DND-41 (cell line): Measurements from ENCODE around the gene BACH2.

Experiments
- ATAC-seq: fragments of 200-7000 bp; cut with Tn5 transposase; 3 replicates; pipeline ENCODE4 v1.9.1; 2021; ENCODE audit warnings: low read depth; ENCODE audit not compliant: insufficient read depth
- DNase-seq: peaks from one replicate; pipeline ENCODE4 v3.0.0-alpha.2; 2020
- H2AFZ ChIP-seq: 2 replicates; pipeline ENCODE4 v1.6.0; 2012; ENCODE audit warnings: low read depth, low read length
- H3K27ac ChIP-seq: 2 replicates; pipeline ENCODE4 v1.5.1; 2012; ENCODE audit warnings: low read length, inconsistent platforms
- H3K27me3 ChIP-seq: fragments of 200-600 bp; sonication (generic); 2 replicates; pipeline ENCODE4 v1.6.0; 2012; ENCODE audit warnings: low read length, mild to moderate bottlenecking, inconsistent platforms; ENCODE audit not compliant: insufficient read depth, poor library complexity
- H3K36me3 ChIP-seq: 2 replicates; pipeline ENCODE4 v1.5.1; 2012; ENCODE audit warnings: low read length, inconsistent platforms; ENCODE audit not compliant: insufficient read depth
- H3K4me1 ChIP-seq: 2 replicates; pipeline ENCODE4 v1.5.1; 2012; ENCODE audit warnings: mild to moderate bottlenecking, low read length; ENCODE audit not compliant: insufficient read depth
- H3K4me2 ChIP-seq: 2 replicates; pipeline ENCODE4 v1.6.0; 2012; ENCODE audit warnings: mild to moderate bottlenecking, moderate library complexity, low read length, inconsistent platforms; ENCODE audit not compliant: insufficient read depth
- H3K4me3 ChIP-seq, 2 experiments: fragments of 200-600 bp in 1 of 2; shearing (Covaris generic) in 1 of 2; 2 replicates each; pipeline ENCODE4 v1.5.1; 2012 to 2016; ENCODE audit warnings: inconsistent platforms in 2 of 2, low read length in 2 of 2, mild to moderate bottlenecking in 2 of 2, low read depth in 1 of 2, moderate library complexity in 1 of 2
- H3K79me2 ChIP-seq: 2 replicates; pipeline ENCODE4 v1.6.0; 2012; ENCODE audit warnings: low read length, inconsistent platforms; ENCODE audit not compliant: insufficient read depth
- H3K9ac ChIP-seq: 2 replicates; pipeline ENCODE4 v1.6.0; 2012; ENCODE audit warnings: low read depth, mild to moderate bottlenecking, inconsistent platforms, low read length, moderate library complexity
- H3K9me3 ChIP-seq: 2 replicates; pipeline ENCODE4 v1.5.1; 2012; ENCODE audit warnings: low read length, moderate library complexity, mild to moderate bottlenecking, inconsistent platforms; ENCODE audit not compliant: insufficient read depth, severe bottlenecking
- H4K20me1 ChIP-seq: 2 replicates; pipeline ENCODE4 v1.6.0; 2012; ENCODE audit warnings: low read length; ENCODE audit not compliant: insufficient read depth
- EZH2 ChIP-seq: IDR thresholded peaks from 3 replicates; pipeline ENCODE4 v1.6.1; 2012; ENCODE audit warnings: borderline replicate concordance, low read depth, mild to moderate bottlenecking, moderate library complexity, low read length, inconsistent platforms; ENCODE audit not compliant: severe bottlenecking
- TF ChIP-seq, protein P1 (sequence below): IDR thresholded peaks from 2 replicates; pipeline ENCODE4 v1.5.1; 2012; ENCODE audit warnings: borderline replicate concordance, low read length, moderate library complexity, mild to moderate bottlenecking; ENCODE audit not compliant: poor library complexity, severe bottlenecking; ENCODE audit errors: extremely low read depth

The BACH2 gene

DNA sequence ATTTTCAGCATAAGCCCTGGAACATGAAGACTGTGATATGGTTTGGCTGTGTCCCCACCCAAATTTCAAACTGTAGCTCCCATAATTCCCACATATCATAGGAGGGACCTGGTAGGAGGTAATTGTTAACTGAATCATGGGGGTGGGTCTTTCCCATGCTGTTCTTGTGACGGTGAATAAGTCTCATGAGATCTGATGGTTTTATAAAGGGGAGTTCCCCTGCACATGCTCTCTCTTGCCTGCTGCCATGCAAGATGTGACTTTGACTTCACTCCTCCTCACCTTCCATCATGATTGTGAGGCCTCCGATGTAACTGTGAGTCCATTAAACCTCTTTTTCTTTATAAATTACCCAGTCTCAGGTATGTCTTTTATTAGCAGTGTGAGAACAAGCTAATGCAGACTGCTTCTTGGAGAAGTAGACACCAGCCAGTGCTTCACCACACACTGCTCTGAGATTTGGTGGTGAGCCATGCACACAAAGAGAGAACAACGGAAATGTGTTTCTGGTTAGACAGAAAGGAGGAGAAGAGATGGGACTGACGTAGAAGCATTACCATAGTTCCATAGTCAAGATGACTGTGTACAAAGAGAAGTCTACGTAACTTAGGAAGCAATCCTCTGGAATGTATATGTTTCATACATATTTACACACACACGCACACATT lies 97.8 kb downstream of the BACH2 start:
- H3K9me3 ChIP-seq = peaks cover 19% of the 10 kb centered on the region
- H3K4me2 ChIP-seq = no peak overlapping the region
- TF ChIP-seq, protein P1, sequence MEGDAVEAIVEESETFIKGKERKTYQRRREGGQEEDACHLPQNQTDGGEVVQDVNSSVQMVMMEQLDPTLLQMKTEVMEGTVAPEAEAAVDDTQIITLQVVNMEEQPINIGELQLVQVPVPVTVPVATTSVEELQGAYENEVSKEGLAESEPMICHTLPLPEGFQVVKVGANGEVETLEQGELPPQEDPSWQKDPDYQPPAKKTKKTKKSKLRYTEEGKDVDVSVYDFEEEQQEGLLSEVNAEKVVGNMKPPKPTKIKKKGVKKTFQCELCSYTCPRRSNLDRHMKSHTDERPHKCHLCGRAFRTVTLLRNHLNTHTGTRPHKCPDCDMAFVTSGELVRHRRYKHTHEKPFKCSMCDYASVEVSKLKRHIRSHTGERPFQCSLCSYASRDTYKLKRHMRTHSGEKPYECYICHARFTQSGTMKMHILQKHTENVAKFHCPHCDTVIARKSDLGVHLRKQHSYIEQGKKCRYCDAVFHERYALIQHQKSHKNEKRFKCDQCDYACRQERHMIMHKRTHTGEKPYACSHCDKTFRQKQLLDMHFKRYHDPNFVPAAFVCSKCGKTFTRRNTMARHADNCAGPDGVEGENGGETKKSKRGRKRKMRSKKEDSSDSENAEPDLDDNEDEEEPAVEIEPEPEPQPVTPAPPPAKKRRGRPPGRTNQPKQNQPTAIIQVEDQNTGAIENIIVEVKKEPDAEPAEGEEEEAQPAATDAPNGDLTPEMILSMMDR = no peak
- TF ChIP-seq EZH2 = no peak
- no peak overlapping the region for H3K27ac ChIP-seq
- ATAC-seq (no peak), DNase-seq (no peak)
- H3K27me3 ChIP-seq = no peaks in the 10 kb centered on the region
- no peaks in the 10 kb centered on the region for H3K4me1 ChIP-seq
- H3K36me3 ChIP-seq = peaks cover 5% of the 10 kb centered on the region; the same call in 1 of the 2 replicates
- H3K9ac ChIP-seq = no peak overlapping the region
- no peak overlapping the region for H3K4me3 ChIP-seq
- H4K20me1 ChIP-seq = no peaks in the 10 kb centered on the region
- H2AFZ ChIP-seq = no peak overlapping the region
- H3K79me2 ChIP-seq = no peaks in the 10 kb centered on the region

DNA sequence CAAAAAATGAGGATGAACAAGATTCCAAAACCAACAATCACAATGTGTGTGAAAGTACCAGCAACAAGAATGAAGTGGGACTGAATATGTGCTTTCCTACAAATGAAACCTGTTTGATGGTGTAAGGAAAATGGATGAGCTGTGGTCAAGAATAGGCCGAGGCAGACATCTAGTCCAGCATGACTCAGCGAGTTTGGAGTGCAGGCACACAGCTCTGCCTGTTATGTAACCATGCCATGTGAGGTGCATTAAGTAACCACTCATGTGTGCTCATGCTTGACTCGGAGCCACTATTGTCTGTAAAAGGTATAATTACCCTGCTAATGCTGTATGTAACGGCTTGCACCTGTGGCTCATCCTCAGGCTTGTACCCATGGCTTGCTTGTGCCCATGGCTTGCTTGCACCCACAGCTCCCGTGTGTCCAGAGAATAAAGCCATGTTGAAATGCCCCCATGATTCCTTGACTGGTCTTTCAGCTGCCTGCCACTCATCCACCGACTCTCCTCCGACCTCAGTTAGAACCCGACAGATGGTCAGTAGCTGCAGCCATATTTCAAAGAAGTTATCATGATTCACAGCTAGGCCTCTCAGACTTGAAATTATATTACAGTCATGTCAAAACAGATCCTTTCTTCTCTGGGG lies 98.7 kb downstream of the BACH2 start:
- Histone ChIP-seq H3K4me1 (no peaks in the 10 kb centered on the region), H3K27me3 (no peaks in the 10 kb centered on the region), H3K79me2 (no peaks in the 10 kb centered on the region), H3K9ac (no peak overlapping the region), H2AFZ (no peak overlapping the region), H3K27ac (no peak overlapping the region), H3K4me3 (no peak overlapping the region), H3K36me3 (peaks cover 5% of the 10 kb centered on the region; the same call in 1 of the 2 replicates), H3K9me3 (peaks cover 19% of the 10 kb centered on the region), H4K20me1 (no peaks in the 10 kb centered on the region), H3K4me2 (no peak overlapping the region)
- no peak for TF ChIP-seq EZH2
- TF ChIP-seq, protein P1 = no peak
- ATAC-seq = no peak
- peak; percentile 36 for DNase-seq

DNA sequence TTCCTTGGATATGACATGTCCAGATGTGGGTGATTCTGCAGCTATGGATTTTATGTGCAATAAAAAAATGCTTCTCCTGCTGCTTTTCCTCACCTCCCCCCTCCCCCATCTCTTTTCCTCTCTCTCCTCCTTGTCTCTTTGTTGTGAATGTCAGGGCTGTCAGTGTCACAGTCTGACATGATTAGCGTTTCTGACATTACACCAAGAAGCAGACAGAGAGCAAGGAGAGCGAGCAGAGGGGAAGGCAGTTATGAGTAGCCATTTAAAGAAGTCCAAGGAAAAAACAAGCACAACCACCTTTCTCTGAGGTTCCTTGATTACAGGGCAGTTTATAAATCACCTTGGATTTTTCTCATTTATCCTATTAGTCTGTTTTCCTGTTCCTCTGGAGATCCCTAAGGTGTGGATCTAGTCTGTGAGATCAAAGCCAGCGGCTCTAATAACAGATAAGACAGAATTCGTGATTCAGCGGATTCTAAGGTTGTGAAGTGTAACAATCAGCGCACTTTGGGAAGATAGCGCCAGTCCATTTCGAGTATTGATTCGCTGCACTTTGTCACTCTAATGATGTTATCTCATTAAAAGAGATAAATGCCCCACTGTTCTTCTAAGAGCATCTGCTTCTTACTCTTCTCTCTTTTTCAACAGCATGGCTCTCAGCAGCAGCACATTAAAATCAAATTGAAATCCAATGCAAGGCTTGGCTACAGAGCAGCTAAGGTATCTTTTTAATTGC lies 101.4 kb downstream of the BACH2 start:
- Histone ChIP-seq H3K27ac (no peak overlapping the region), H3K9me3 (peaks cover 19% of the 10 kb centered on the region), H3K9ac (no peak overlapping the region), H3K4me3 (no peak overlapping the region), H4K20me1 (no peaks in the 10 kb centered on the region), H2AFZ (no peak overlapping the region), H3K4me2 (no peak overlapping the region), H3K27me3 (no peaks in the 10 kb centered on the region), H3K4me1 (no peaks in the 10 kb centered on the region), H3K79me2 (no peaks in the 10 kb centered on the region), H3K36me3 (peaks cover 5% of the 10 kb centered on the region; the same call in 1 of the 2 replicates)
- TF ChIP-seq, protein P1 = no peak
- no peak for TF ChIP-seq EZH2
- ATAC-seq = no peak
- no peak for DNase-seq
